ENCODE data around the gene PNPLA6.
A peak's percentile ranks its signal among the peaks of the same experiment; 100 is the strongest.
"Not testable (repeated sequence)": the region's sequence is repeated elsewhere in the genome, so short reads cannot be mapped to it uniquely, and the experiment has no call there.

PNPLA6 gene

DNA sequence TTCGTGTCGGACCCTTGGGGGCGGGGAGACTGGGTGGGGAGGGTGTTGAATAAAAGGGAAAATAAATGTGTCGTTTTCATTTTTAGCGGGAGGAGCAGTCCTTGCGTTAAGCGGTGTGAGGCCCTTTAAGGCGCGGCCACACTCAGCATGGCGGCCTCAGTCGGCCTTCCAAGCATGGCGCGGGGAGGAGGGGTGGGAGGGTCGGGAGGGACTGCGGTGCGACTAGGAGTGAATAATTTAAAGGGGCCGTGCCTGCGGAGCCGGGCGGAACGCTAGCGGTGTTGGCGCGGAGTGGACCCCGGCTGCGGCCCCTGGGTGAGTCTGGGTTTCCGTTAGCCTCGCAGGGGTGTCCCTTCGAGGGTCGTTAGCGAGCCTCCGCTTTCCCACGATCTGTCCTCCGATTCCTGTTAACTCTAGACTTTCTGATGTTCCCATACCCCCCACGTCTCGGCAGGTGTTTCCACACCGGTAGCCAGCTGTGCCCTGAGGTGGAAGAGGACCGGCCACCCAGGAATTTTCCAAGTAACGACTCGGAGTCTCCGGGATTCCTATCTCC lies 1.5 kb upstream of the PNPLA6 start:
- DNase-seq (ENCODE audit: low read depth) = peak; percentile 74

DNA sequence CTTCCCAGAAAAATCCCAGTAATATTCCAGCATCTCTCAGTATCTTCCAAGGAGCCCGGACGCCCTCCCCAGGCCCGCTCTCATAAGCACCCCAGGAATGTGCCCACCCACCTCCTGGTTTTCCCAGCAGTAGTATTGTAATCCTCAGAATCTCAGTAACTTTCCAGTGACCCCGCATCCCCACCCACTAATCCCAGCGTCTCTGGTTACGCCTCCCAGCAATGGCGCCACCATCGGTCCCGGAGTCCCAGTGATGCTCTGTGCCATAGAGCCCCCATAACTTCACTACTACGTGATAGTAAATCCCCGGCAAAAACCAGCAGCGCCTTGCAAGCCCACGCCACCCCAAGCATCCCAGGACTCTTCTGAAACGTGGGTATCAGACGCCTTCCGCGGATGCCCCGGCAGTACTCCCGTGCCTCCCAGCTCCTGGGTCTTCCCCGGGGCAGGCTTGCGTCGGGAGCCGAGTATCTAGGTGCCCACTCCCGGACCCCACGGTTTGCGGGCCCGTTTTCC lies 928 bp upstream of the PNPLA6 start:
- DNase-seq (ENCODE audit: low read depth) = peak; percentile 15

DNA sequence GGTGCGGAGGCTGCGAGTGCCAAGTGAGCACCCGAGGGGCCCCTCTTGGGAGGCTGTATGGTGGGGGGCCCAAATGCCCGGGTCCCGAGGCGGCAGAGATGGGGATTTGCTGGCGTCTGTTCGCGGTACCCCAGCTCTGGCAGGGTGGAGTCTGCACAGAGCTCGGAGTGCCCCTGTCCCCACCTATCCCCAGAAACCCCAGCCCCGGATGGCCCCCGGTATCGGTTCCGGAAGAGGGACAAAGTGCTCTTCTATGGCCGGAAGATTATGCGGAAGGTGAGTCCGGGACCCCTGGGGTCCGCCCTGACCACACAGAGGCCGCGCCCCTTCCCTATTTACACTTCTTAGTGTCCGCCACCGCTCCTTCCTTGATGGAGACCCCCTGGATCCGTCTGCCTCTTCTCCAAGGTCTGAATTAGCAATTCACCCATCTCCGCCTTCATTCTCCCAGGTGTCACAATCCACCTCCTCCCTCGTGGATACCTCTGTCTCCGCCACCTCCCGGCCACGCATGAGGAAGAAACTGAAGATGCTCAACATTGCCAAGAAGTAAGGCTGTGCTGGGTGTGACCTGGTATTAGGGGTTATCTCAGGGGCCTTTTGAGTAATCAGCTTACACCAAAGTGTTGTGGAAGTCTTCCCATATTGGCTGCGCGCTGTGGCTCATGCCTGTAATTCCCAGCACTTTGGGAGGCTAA lies 630 bp downstream of the PNPLA6 start:
- no peak for DNase-seq (ENCODE audit: low read depth)

DNA sequence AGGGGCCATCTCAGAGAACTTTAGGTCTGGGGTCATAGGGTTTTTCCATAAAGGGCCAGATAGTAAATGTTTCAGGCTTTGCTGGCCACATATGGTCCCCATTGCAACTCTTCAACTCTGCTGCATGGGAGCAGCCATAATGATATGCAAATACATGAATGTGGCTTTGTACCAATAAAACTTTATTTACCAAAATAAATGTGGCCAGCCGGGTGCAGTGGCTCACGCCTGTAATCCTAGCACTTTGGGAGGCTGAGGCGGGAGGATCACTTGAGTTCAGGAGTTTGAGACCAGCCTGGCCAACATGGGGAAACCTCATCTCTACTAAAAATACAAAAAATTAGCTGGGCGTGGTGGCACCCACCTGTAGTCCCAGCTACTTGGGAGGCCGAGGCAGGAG lies 3.5 kb downstream of the PNPLA6 start:
- DNase-seq (ENCODE audit: low read depth) = not testable (repeated sequence)

DNA sequence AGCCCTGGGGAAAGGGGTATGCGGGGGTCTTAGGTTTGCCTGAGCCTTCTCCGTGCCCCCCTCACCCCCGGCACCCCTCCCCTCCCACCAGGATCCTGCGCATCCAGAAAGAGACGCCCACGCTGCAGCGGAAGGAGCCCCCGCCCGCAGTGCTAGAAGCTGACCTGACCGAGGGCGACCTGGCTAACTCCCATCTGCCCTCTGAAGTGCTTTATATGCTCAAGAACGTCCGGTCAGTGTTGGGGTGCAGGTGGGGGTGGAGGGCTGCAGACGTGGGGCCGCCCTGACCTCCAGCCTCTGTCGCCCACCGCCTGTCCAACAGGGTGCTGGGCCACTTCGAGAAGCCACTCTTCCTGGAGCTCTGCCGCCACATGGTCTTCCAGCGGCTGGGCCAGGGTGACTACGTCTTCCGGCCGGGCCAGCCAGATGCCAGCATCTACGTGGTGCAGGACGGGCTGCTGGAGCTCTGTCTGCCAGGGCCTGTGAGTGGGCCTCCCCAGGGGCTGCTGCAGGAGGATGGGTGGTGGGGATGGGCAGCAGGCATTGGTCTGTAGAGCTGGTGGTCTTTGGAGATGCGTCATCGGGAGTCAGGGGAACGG lies 4.4 kb downstream of the PNPLA6 start:
- no peak for DNase-seq (ENCODE audit: low read depth)

DNA sequence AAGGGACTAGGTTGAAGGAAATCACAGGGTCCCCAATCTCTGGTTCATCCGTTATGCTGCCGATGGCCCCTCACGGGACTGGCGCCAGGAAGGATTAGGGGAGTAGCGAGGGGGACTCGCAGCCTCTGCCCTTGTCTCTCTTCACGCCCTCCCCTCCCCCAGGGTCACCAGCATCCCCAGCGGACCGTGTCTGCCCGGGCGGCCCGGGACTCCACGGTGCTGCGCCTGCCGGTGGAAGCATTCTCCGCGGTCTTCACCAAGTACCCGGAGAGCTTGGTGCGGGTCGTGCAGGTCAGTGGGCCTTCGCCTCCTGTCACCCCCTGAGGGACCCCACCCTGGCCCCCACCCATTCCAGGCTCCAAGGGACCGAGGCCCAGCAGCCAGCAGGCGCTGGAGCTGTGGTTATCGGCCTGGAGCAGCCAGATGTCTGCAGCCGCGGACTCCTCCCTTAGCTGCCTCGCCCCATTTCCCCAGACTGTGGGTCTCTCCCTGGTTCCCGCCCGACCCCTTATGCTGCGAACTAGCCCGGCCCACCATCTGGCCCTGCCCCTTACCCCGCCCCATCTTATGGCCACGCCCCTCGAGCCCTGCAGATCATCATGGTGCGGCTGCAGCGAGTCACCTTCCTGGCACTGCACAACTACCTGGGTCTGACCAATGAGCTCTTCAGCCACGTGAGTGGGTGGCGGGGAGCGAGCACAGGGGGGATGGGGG lies 5.4 kb downstream of the PNPLA6 start:
- no peak for DNase-seq (ENCODE audit: low read depth)

DNA sequence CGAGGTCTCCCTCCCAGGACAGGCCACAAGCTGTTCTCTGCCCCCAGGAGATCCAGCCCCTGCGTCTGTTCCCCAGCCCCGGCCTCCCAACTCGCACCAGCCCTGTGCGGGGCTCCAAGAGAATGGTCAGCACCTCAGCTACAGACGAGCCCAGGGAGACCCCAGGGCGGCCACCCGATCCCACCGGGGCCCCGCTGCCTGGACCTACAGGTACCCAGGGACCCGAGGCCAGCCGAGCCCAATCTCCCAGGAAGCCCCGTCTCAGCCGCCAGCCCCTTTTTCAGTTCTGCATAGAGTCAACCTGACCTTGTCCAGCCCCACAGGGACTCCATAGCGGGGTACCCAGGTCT lies 5.9 kb downstream of the PNPLA6 start:
- no peak for DNase-seq (ENCODE audit: low read depth)

DNA sequence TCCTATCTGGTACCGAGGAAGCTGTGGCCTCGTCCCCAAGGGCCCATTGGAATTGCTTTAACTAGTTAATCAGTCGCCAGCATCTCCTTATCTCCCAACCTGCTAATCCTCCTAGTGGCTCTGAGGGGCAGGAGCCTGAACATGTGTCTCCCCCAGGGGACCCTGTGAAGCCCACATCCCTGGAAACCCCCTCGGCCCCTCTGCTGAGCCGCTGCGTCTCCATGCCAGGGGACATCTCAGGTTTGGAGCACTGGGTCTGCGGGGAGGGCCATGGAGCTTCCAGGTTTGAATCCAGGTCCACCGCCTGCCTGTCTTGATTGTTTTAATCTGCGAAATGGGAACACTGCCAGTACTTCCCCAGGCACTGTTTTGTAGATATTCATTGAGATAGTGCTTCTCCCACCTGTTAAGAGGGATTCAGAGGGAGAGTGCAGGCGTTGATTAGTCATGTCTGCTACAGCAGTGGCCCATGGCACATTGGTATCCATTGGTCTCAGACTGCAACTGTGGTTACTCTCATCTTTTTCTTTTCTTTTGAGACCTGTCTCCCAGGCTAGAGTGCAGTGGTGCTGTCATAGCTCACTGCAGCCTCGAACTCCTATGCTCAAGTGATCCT lies 6.4 kb downstream of the PNPLA6 start:
- DNase-seq (ENCODE audit: low read depth) = no peak

DNA sequence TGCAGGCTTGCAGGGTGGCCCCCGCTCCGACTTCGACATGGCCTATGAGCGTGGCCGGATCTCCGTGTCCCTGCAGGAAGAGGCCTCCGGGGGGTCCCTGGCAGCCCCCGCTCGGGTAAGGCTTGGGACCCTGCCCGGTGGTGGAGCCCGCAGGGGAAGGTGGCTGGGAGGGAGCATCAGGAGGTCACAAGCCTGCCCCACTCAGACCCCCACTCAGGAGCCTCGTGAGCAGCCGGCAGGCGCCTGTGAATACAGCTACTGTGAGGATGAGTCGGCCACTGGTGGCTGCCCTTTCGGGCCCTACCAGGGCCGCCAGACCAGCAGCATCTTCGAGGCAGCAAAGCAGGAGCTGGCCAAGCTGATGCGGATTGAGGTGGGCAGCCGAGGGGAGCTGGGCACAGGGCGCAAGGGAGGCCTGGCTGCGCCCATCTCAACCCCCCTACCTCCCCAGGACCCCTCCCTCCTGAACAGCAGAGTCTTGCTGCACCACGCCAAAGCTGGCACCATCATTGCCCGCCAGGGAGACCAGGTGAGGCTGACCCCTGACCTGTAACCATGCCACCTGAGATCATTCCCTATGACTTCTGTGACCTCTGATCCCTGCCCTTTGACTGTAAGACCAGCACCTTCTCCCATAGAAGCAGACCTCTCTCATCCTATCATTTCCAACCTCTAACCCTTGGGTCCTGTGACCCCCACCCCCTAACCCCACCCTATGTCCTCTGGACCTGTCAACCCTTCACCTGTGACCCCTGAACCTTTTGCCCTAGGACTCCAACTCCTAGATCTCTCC lies 7.2 kb downstream of the PNPLA6 start:
- DNase-seq (ENCODE audit: low read depth) = no peak

DNA sequence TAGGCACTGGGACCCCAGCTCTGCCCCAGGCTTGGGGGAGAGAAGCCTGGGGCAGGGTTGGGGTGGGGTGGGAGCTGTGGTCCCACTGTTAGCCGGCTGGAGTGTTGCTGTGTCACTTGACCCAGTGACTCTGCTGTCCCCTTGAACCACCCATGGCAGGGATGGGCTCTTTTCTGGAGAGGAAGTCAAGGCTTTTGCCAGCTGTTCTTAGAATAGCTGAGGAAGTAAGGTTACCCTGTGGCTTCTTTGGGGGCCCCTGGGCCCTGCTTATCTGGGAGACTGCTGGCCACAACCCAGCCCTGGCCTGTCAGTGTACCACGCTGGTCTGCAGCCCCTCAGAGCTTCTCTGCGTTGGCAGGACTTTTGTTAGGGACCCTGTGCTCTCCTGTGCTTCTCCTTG lies 9.1 kb downstream of the PNPLA6 start:
- DNase-seq (ENCODE audit: low read depth) = no peak

DNA sequence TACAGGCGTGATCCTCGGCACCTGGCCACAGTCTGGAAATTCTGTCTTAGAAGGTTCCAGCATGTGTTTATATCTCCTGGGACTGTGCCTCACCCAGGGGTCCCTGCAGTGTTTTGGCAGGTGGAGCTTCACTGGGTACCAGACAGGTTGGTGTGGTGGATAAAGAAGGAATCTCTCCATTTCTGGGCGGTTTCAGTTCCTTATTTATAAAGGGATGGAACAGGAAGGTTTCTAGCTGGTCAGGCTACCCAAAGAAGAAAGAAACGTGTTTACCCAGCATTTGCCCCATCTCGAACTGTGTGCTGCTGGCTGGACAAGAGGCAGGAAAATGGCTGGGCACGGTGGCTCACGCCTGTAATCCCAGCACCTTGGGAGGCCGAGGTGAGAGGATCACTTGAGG lies 9.8 kb downstream of the PNPLA6 start:
- DNase-seq (ENCODE audit: low read depth) = no peak

DNA sequence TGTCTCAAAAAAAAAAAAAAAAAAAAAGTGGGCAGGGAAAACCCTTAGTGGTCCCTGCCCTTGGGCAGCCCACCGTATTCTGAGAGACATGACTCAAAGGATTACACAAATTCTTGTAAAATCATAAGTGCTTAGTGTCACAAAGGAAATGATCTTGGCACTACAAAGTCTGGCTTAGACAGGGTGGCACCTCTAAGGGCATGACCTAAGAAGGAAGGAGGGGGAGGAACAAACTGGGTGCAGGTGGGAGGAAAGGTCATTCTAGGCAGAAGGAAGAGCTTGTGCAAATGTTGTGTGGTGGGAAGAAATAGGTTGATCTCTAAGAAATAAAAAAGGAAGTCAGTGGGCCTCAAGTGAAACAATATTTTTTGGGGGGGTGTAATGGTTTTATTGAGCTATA lies 10.4 kb downstream of the PNPLA6 start:
- no peak for DNase-seq (ENCODE audit: low read depth)

DNA sequence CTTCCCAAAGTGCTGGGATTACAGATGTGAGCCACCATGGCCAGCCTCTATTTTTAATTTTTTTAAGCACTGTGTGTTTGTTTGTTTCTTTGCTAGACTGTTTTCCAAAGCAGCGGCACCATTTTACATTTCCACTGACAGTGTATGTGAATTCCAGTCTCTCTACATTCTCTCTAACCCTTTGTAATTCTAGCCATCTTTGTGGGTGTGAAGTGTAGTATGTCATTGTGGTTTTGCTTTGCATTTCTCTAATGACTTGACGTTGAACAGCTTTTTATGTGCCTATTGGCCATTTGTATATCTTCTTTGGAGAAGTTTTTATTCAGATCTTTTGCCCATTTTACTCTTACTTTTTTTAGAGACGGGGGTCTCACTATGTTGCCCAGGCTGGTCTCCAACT lies 11.6 kb downstream of the PNPLA6 start:
- no peak for DNase-seq (ENCODE audit: low read depth)

DNA sequence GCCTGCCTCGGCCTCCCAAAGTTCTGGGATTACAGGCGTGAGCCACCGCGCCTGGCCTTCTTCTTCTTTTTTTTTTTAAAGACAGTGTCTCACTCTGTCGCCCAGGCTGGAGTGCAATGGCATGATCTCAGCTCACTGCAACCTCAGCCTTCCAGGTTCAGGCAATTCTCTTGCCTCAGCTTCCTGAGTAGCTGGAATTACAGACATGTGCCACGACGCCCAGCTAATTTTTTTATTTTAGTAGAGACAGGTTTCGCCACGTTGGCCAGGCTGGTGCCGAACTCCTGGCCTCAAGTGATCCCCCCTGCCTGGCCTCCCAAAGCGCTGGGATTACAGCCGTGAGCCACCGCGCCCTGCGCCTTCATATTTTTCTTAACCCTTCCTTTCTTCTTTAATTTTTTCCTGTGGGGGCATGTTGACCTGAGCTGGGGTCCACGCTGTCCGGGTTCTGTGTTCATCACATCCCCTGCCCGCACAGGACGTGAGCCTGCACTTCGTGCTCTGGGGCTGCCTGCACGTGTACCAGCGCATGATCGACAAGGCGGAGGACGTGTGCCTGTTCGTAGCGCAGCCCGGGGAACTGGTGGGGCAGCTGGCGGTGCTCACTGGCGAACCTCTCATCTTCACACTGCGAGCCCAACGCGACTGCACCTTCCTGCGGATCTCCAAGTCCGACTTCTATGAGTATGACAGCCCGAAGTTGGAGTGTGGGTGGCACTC lies 14.1 kb downstream of the PNPLA6 start:
- DNase-seq (ENCODE audit: low read depth) = no peak

DNA sequence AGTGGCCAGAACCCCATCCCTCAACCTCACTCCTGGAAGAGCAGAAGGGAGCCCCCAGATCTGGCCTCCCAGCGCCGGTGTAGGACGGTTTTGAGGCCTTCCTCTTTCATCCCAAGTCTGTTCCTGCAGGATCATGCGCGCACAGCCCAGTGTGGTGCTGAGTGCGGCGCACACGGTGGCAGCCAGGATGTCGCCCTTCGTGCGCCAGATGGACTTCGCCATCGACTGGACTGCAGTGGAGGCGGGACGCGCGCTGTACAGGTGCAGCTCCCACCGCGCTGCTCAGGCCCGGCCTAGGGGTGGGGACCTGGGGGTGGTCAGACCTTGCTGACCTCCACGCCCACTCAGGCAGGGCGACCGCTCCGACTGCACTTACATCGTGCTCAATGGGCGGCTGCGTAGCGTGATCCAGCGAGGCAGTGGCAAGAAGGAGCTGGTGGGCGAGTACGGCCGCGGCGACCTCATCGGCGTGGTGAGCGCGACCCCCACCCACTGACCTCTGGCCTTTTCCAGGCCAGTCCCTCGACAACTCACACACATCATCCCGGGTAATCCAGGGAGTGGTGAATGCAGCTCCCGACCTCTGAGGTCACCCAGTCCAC lies 14.8 kb downstream of the PNPLA6 start:
- DNase-seq (ENCODE audit: low read depth) = no peak

DNA sequence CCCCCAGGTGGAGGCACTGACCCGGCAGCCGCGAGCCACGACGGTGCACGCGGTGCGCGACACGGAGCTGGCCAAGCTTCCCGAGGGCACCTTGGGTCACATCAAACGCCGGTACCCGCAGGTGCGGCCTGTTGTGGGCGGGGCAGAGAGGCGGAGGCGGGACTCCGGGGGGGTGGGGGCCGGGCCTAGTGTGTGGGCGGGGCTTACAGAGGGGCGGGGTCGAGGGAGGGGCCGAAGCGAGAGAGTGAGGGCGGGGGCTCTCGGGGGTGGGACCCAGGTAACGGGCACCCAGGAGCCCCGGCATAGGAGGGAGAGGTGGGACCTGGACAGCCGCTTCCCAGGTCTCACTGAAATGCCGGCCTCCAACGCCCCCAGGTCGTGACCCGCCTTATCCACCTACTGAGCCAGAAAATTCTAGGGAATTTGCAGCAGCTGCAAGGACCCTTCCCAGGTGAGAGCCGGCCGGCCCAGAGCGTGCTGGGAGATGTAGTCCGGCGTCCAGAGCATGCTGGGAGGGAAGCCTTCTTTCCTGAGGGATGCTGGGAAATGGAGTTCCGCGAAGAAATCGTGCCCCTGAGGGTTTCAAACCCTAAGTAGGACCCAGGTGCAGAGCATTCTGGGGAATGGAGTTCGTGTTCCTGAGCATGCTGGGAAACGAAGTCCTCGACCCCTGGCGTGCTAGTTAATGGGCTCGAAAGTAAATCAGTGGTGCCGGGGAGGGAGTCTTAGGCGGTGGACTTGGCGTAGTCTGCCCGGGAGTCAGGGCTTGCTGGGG lies 15.7 kb downstream of the PNPLA6 start:
- DNase-seq (ENCODE audit: low read depth) = no peak

DNA sequence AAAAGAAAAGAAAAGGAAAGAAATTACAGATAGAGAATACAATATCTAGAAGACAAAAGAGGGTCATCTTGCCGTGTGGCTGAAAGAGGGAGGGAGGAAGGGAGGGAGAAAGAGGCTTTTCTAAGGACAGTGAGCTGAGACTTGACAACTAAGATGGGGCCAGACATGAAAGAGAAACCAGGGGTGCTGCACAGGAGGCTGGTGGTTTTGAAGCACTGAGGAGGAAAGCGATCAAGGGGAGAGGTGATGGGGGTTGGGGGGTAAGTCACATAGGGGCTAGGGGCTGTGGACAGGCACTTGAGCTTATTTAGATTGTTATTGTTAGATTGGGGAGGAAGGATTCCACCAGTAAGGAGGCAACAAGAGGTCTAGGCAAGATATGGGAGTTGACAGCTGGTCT lies 17.3 kb downstream of the PNPLA6 start:
- no peak for DNase-seq (ENCODE audit: low read depth)

DNA sequence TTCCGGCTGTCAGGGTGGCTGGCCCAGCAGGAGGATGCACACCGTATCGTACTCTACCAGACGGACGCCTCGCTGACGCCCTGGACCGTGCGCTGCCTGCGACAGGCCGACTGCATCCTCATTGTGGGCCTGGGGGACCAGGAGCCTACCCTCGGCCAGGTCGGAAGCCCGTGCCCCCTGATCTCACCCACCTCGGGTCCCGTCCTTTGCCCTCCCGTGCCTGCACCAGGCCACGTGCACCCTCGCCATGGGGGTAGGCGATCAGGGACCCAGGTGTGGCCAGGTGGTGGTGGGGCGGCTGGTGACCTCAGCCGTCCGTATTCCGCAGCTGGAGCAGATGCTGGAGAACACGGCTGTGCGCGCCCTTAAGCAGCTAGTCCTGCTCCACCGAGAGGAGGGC lies 19.0 kb downstream of the PNPLA6 start:
- DNase-seq (ENCODE audit: low read depth) = no peak

DNA sequence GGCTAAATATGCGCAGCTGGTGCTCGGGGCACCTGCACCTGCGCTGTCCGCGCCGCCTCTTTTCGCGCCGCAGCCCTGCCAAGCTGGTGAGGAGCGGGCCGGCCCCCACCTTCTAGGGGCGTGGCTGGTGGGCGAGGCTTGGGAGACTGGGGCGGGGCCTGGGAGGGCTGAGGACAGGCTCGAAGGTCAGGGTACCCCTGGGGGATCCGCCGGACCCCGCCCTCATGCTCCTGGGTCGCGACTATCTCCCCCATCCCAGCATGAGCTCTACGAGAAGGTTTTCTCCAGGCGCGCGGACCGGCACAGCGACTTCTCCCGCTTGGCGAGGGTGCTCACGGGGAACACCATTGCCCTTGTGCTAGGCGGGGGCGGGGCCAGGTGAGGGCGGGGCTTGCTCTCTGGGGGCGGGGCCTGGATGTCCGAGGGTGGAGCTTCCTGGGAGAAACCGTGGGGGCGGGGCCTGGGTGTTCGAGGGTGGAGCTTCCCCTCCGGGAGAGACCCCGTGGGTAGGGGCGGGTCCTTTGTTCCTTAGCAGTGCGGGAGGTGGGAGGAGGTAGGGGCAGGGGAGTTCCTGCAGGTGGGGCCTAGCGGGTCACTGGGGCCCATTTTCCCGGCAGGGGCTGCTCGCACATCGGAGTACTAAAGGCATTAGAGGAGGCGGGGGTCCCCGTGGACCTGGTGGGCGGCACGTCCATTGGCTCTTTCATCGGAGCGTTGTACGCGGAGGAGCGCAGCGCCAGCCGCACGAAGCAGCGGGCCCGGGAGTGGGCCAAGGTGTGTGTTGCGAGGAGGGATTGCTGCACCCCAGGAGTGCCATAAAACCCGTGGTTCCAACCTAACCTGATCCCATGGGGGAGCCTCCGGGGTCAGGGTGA lies 19.7 kb downstream of the PNPLA6 start:
- no peak for DNase-seq (ENCODE audit: low read depth)

Measured in stimulated activated CD8-positive, alpha-beta memory T cell treated with anti-CD3 and anti-CD28 coated beads, Interleukin-4, amount 100 ng/mL, for 24 hours (primary cell).